SK-N-SH (cell line): ENCODE results near the gene TIAM1. TPM values are rescaled to one million over a fixed set of nuclear protein-coding genes. Genes with fewer than 3 reads are reported as not detected.
A peak's percentile ranks its signal among the peaks of the same experiment; 100 is the strongest.

Source experiments
- CTCF ChIA-PET: fragments of 300-600, 350-600 bp; formaldehyde crosslinking; extraction: SDS; loops from one replicate; lab custom pipeline; 2021; lab: Yijun Ruan, JAX
- POLR2A ChIA-PET: fragments of 350-600 bp; sonication (Branson Sonifier 250); formaldehyde crosslinking; extraction: SDS; loops from one replicate; lab custom pipeline; 2020; ENCODE audit warnings: antibody characterized with exemption, inconsistent platforms; lab: Yijun Ruan, JAX
- DNase-seq: peaks from one replicate; pipeline ENCODE4 v3.0.0; 2012
- H2AFZ ChIP-seq: fragments of 200-600 bp; sonication (generic); 2 replicates; pipeline ENCODE4 v1.8.1; 2016; ENCODE audit warnings: antibody characterized with exemption, mild to moderate bottlenecking, low read depth
- H3F3A ChIP-seq: fragments of 200-600 bp; sonication (generic); replicated peaks from 2 replicates; pipeline ENCODE3; 2016; ENCODE audit warnings: antibody characterized with exemption, mild to moderate bottlenecking; ENCODE audit not compliant: insufficient read depth
- H3K27ac ChIP-seq, 2 experiments: fragments of 200-500 bp in 1 of 2; fragments of 200-600 bp in 1 of 2; sonication (Bioruptor generic) in 1 of 2; sonication (generic), shearing (Covaris generic) in 1 of 2; 2 replicates each; pipeline versions ENCODE4 v1.5.1 to v1.6.1; 2014 to 2016; ENCODE audit warnings: low read depth in 2 of 2, inconsistent platforms in 1 of 2, low read length in 1 of 2, mild to moderate bottlenecking in 1 of 2, mixed read lengths in 1 of 2
- H3K27me3 ChIP-seq: fragments of 200-600 bp; sonication (generic), shearing (Covaris generic); 2 replicates; pipeline ENCODE4 v1.6.1; 2016; ENCODE audit warnings: mixed run types; ENCODE audit not compliant: insufficient read depth
- H3K36me3 ChIP-seq, 2 experiments: fragments of 200-500 bp in 1 of 2; fragments of 200-600 bp in 1 of 2; sonication (Bioruptor generic) in 1 of 2; sonication (generic) in 1 of 2; replicated peaks in 1 of 2; 2 replicates each; pipeline versions ENCODE3 to v1.5.1; 2014 to 2016; ENCODE audit warnings: low read length in 1 of 2, mild to moderate bottlenecking in 1 of 2; ENCODE audit not compliant: insufficient read depth in 2 of 2, control insufficient read depth in 1 of 2
- H3K4me1 ChIP-seq, 2 experiments: fragments of 200-500 bp in 1 of 2; fragments of 200-600 bp in 1 of 2; sonication (Bioruptor generic) in 1 of 2; sonication (generic), shearing (Covaris generic) in 1 of 2; 2 replicates each; pipeline versions ENCODE4 v1.5.1 to v1.6.1; 2014 to 2016; ENCODE audit warnings: low read depth in 1 of 2, low read length in 1 of 2, mixed run types in 1 of 2; ENCODE audit not compliant: insufficient read depth in 2 of 2, control insufficient read depth in 1 of 2
- H3K4me2 ChIP-seq: fragments of 200-600 bp; sonication (generic), shearing (Covaris generic); 2 replicates; pipeline ENCODE4 v1.6.1; 2017; ENCODE audit warnings: mixed run types
- H3K4me3 ChIP-seq, 2 experiments: fragments of 200-500 bp in 1 of 2; fragments of 200-600 bp in 1 of 2; sonication (Bioruptor generic) in 1 of 2; sonication (generic), shearing (Covaris generic) in 1 of 2; 2 replicates each; pipeline versions ENCODE4 v1.5.1 to v1.8.1; 2014 to 2016; ENCODE audit warnings: low read depth in 2 of 2, inconsistent platforms in 1 of 2, low read length in 1 of 2, mild to moderate bottlenecking in 1 of 2, mixed read lengths in 1 of 2, moderate library complexity in 1 of 2
- H3K79me2 ChIP-seq: fragments of 200-600 bp; sonication (generic); 2 replicates; pipeline ENCODE4 v1.8.1; 2017; ENCODE audit warnings: mild to moderate bottlenecking; ENCODE audit not compliant: insufficient read depth
- H3K9ac ChIP-seq: fragments of 200-600 bp; sonication (generic); 2 replicates; pipeline ENCODE4 v1.6.1; 2017; ENCODE audit warnings: mixed run types
- H3K9me2 ChIP-seq: fragments of 200-600 bp; sonication (generic); 2 replicates; pipeline ENCODE4 v1.6.1; 2017; ENCODE audit warnings: mixed run types
- H3K9me3 ChIP-seq: fragments of 200-600 bp; sonication (generic); 2 replicates; pipeline ENCODE4 v1.6.1; 2017; ENCODE audit warnings: mixed run types, mild to moderate bottlenecking, moderate library complexity
- H4K20me1 ChIP-seq: fragments of 200-600 bp; sonication (generic); 2 replicates; pipeline ENCODE4 v1.6.1; 2017; ENCODE audit warnings: mild to moderate bottlenecking, mixed run types; ENCODE audit not compliant: insufficient read depth
- CHD2 ChIP-seq: fragments of 150-350 bp; IDR thresholded peaks from 2 replicates; pipeline ENCODE4 v1.6.1; 2018; ENCODE audit warnings: low read length; ENCODE audit not compliant: partially characterized antibody
- CTCF ChIP-seq: fragments of 200-600 bp; sonication (generic); IDR thresholded peaks from 2 replicates; pipeline ENCODE4 v1.6.1; 2017; ENCODE audit warnings: antibody characterized with exemption, mild to moderate bottlenecking, moderate library complexity
- EP300 ChIP-seq, 2 experiments: IDR thresholded peaks; 2 replicates each; pipeline versions ENCODE4 v1.4.0 to v1.6.1; 2012; ENCODE audit warnings: borderline replicate concordance in 1 of 2, low read depth in 1 of 2, low read length in 1 of 2
- FOSL2 ChIP-seq: IDR thresholded peaks from 2 replicates; pipeline ENCODE4 v1.4.0; 2012; ENCODE audit warnings: low read depth, mild to moderate bottlenecking, moderate library complexity, borderline replicate concordance
- FOXM1 ChIP-seq: IDR thresholded peaks from 2 replicates; pipeline ENCODE4 v1.4.0; 2012; ENCODE audit warnings: low read depth, mild to moderate bottlenecking
- IRF3 ChIP-seq: fragments of 150-350 bp; IDR thresholded peaks from 2 replicates; pipeline ENCODE4 v1.6.1; 2016; ENCODE audit warnings: mild to moderate bottlenecking, low read depth, low read length
- MEF2A ChIP-seq: IDR thresholded peaks from 2 replicates; pipeline ENCODE4 v1.4.0; 2012; ENCODE audit warnings: low read depth, borderline replicate concordance
- MXI1 ChIP-seq: IDR thresholded peaks from 2 replicates; pipeline ENCODE4 v1.6.1; 2012; ENCODE audit warnings: mild to moderate bottlenecking, low read depth, low read length, improper control_type of control experiment
- NRF1 ChIP-seq: IDR thresholded peaks from 2 replicates; pipeline ENCODE4 v1.6.1; 2012; ENCODE audit warnings: low read depth, mild to moderate bottlenecking, low read length
- RCOR1 ChIP-seq: fragments of 150-350 bp; IDR thresholded peaks from 2 replicates; pipeline ENCODE4 v1.6.1; 2017; ENCODE audit warnings: antibody characterized with exemption, low read length
- REST ChIP-seq: IDR thresholded peaks from 2 replicates; pipeline ENCODE4 v1.6.1; 2012; ENCODE audit warnings: mild to moderate bottlenecking, low read depth, low read length, moderate library complexity
- RFX5 ChIP-seq: IDR thresholded peaks from 2 replicates; pipeline ENCODE4 v1.6.1; 2012; ENCODE audit warnings: mild to moderate bottlenecking, improper control_type of control experiment, low read length
- TAF1 ChIP-seq: IDR thresholded peaks from 2 replicates; pipeline ENCODE4 v1.6.1; 2012; ENCODE audit warnings: low read depth, mild to moderate bottlenecking, low read length, moderate library complexity, borderline replicate concordance
- TEAD4 ChIP-seq: IDR thresholded peaks from 2 replicates; pipeline ENCODE4 v1.4.0; 2012; ENCODE audit warnings: mild to moderate bottlenecking, borderline replicate concordance; ENCODE audit not compliant: insufficient read depth
- USF1 ChIP-seq: IDR thresholded peaks from 2 replicates; pipeline ENCODE4 v1.4.0; 2012; ENCODE audit warnings: low read depth, borderline replicate concordance
- USF2 ChIP-seq: fragments of 150-350 bp; IDR thresholded peaks from 2 replicates; pipeline ENCODE4 v1.6.1; 2017; ENCODE audit warnings: antibody characterized with exemption, low read length, low read depth, borderline replicate concordance
- ZBTB33 ChIP-seq: IDR thresholded peaks from 2 replicates; pipeline ENCODE4 v1.4.0; 2012; ENCODE audit warnings: low read depth, borderline replicate concordance
- WGBS: methylation state at CpG from one replicate; pipeline ENCODE4 v1.1.6; 2017; ENCODE audit warnings: low lambda C conversion rate; 5-methylcytosine and 5-hydroxymethylcytosine counted together
- polyA plus RNA-seq, 3 experiments: library from polyadenylated mRNA; depleted of rRNA; stranded (reverse); fragments of >200 nt; gene quantifications; 2 replicates each; pipeline ENCODE4 v1.2.3, GENCODE V29; 2012

The TIAM1 gene
- polyA plus RNA-seq, 1 of the 3 experiments (the other 2 are of a cell fraction), result 1.7 TPM

GRCh38 chr21:31161157-31161556 lies 182.9 kb downstream of the TIAM1 start:
- no peaks in the 10 kb centered on the region for H3K27me3 ChIP-seq
- H2AFZ ChIP-seq, result peak overlapping the region; percentile 89
- no peaks in the 10 kb centered on the region for H3K79me2 ChIP-seq
- ChIA-PET POLR2A (interaction anchor here (0.7 to 2.4 kb wide), 3 partner anchors 9 to 15 kb away, joined by 3 to 36 read pairs (median 4); no protein-coding TSS in a partner anchor), CTCF (interaction anchor here (0.7 to 3.4 kb wide), 10 partner anchors 8 to 615 kb away, joined by 3 to 24 read pairs (median 4); no protein-coding TSS in a partner anchor)
- H3K4me2 ChIP-seq, result peak overlapping the region; percentile 66
- TF ChIP-seq MXI1, result peak; percentile 79
- TF ChIP-seq NRF1, result no peak
- TF ChIP-seq ZBTB33, result no peak
- 0 out of 4 replicates have a peak, but pooled peaks of 1 of the 2 experiments have one; percentile 22 for TF ChIP-seq EP300 (IDR thresholded peaks at IDR 0.05; ENCODE audit: borderline replicate concordance in 1 of 2, low read depth in 1 of 2, low read length in 1 of 2)
- no peak for TF ChIP-seq TEAD4
- no peak; the same call in 1 of the 2 replicates for TF ChIP-seq USF2
- TF ChIP-seq USF1, result peak; percentile 20; the same call in 1 of the 2 replicates
- no peak for TF ChIP-seq RFX5
- no peak for TF ChIP-seq CTCF
- TF ChIP-seq FOXM1, result no peak
- TF ChIP-seq REST, result no peak
- no peak for TF ChIP-seq MEF2A
- TF ChIP-seq IRF3, result no peak
- TF ChIP-seq RCOR1, result 0 out of 2 replicates have a peak, but pooled peaks have one; percentile 9
- TF ChIP-seq CHD2, result peak; percentile 69
- no peak for TF ChIP-seq TAF1
- TF ChIP-seq FOSL2, result no peak
- H3K9me3 ChIP-seq, result 0 out of 2 replicates have a peak, but pooled peaks cover 6% of the 10 kb centered on the region
- no peaks in the 10 kb centered on the region for H3K36me3 ChIP-seq
- no peaks in the 10 kb centered on the region for H4K20me1 ChIP-seq
- no peaks in the 10 kb centered on the region for H3K9me2 ChIP-seq
- WGBS, result 24% methylated on average over 5 of the region's 5 CpGs
- peak overlapping the region in 1 of 2 experiments; percentile 95; a peak in 2 of 4 replicates for H3K27ac ChIP-seq
- H3K9ac ChIP-seq, result no peak overlapping the region
- H3K4me3 ChIP-seq, result peak overlapping the region; percentile 52 to 61
- peak; percentile 44 for DNase-seq
- H3F3A ChIP-seq, result peaks cover 5% of the 10 kb centered on the region
- peaks cover 0 to 27% of the 10 kb centered on the region in 2 experiments; a peak in 2 of 4 replicates for H3K4me1 ChIP-seq
